ENCODE data around the gene AKT2. TPM values are rescaled to one million over a fixed set of nuclear protein-coding genes. Genes with fewer than 3 reads are reported as not detected.

Gene AKT2
- total and polyA plus RNA-seq, 10 of the 15 experiments (the other 5 are each of a cell fraction or from before 2014, with no cell fraction given) = 1.0 to 185 (median 71.5) TPM

DNA sequence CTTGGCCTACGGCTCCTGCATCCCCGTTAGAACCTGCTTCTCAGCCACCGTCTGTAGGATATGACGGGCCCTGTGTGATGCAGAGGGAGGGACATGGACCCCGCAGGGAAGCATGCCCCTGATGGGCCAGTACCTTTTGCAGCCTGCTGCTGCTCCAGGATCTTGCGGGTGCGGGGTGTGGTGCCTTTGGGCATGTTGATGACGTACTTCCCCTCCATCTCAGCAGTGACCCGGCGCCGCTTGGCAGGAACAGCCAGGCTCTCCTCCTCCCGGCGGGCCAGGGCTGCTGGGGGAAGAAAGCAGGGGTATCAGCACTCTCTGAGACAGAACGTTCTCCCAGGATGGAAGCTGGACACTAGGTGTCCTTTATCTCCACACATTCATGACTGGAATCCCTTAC, 41.1 kb upstream of the AKT2 start:
- Histone ChIP-seq H3K4me2 (ENCODE audit: control insufficient read depth, insufficient read depth) (no peak overlapping the region), H3K27ac (ENCODE audit: control insufficient read depth, insufficient read depth) (no peak overlapping the region), H2AFZ (ENCODE audit: control insufficient read depth, low read depth, low read length) (no peak overlapping the region), H3K79me2 (ENCODE audit: control insufficient read depth, insufficient read depth, low read length) (no peaks in the 10 kb centered on the region), H3K36me3 (ENCODE audit: control insufficient read depth in 2 of 2, insufficient read depth in 2 of 2, low read length in 1 of 2) (peaks cover 31 to 40% of the 10 kb centered on the region in 2 experiments), H3K4me1 (ENCODE audit: control insufficient read depth, insufficient read depth, low read length) (no peaks in the 10 kb centered on the region), H4K20me1 (ENCODE audit: control insufficient read depth, insufficient read depth) (no peaks in the 10 kb centered on the region), H3K9ac (ENCODE audit: control insufficient read depth, insufficient read depth, low read length) (no peak overlapping the region), H3K4me3 (no peak overlapping the region), H3K27me3 (replicated peaks in 1 of 2; ENCODE audit: control insufficient read depth in 2 of 2, insufficient read depth in 2 of 2, low read length in 1 of 2) (no peaks in the 10 kb centered on the region), H3K9me3 (replicated peaks; ENCODE audit: control insufficient read depth, insufficient read depth, low read length) (no peaks in the 10 kb centered on the region)
- TF ChIP-seq, protein P1, sequence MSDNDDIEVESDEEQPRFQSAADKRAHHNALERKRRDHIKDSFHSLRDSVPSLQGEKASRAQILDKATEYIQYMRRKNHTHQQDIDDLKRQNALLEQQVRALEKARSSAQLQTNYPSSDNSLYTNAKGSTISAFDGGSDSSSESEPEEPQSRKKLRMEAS (IDR thresholded peaks at IDR 0.05; ENCODE audit: low read depth, low read length) = no peak
- TF ChIP-seq POU2F2 (IDR thresholded peaks at IDR 0.05; ENCODE audit: borderline replicate concordance, low read depth, low read length) (no peak), MYB (IDR thresholded peaks at IDR 0.05; ENCODE audit: borderline replicate concordance, low read depth, low read length) (no peak)
- 95% methylated on average over 14 of the region's 14 CpGs for WGBS (ENCODE audit: insufficient coverage, insufficient replicate concordance, low lambda C conversion rate, missing lambda C conversion rate)
- ChIA-PET POLR2A (interaction anchor here (0.5 kb wide), 1 partner anchor 290 kb away, joined by 3 read pairs; no protein-coding TSS in a partner anchor), SMC1A (ENCODE audit: uncharacterized antibody, unreplicated experiment) (no interaction called here), RAD21 (ENCODE audit: unreplicated experiment) (no interaction called here), CTCF (no interaction called here)
- DNase-seq (ENCODE audit: low read depth, low spot score) = no peak
- no peak for ATAC-seq
- BruUV-seq (replicated peaks) = no TSS peak
- in situ Hi-C loops (cut with MboI) = no loop called here
- intact Hi-C loops (cut with micrococcal nuclease; ENCODE audit: unreplicated experiment) = no loop called here
- FAIRE-seq = no peak

DNA sequence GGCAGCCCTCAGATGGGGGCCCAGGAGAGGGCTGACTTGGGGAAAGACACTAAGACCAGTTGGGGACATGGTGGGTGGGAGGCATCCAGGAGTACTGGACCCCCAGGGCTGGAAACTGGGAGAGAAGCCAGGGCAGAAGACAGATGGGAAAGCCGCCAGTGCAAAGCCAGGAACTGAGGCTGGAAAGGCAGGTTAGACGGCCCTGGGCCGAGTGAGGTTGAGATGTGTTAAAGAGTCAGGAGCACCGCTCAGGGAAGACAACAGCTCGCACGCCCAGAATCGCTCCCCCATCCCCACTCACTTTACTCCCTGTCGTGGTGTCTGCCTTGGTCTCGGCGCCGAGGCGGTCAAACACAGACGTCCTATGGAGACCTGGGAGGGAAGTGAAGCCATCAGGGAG, 38.6 kb upstream of the AKT2 start:
- no peak overlapping the region for H3K27ac ChIP-seq (ENCODE audit: control insufficient read depth, insufficient read depth)
- RAD21 ChIA-PET (ENCODE audit: unreplicated experiment) = no interaction called here
- no TSS peak for BruUV-seq (replicated peaks)
- no peaks in the 10 kb centered on the region for H3K79me2 ChIP-seq (ENCODE audit: control insufficient read depth, insufficient read depth, low read length)
- FAIRE-seq (no peak), DNase-seq (ENCODE audit: low read depth, low spot score) (no peak), ATAC-seq (no peak)
- CTCF ChIA-PET = interaction anchor here (0.8 kb wide), 1 partner anchor 8 kb away, joined by 3 read pairs; no protein-coding TSS in a partner anchor
- SMC1A ChIA-PET (ENCODE audit: uncharacterized antibody, unreplicated experiment) = no interaction called here
- H3K9ac ChIP-seq (ENCODE audit: control insufficient read depth, insufficient read depth, low read length) = no peak overlapping the region
- WGBS (ENCODE audit: insufficient coverage, insufficient replicate concordance, low lambda C conversion rate, missing lambda C conversion rate) = 96% methylated on average over 7 of the region's 13 CpGs
- no peaks in the 10 kb centered on the region for H3K4me1 ChIP-seq (ENCODE audit: control insufficient read depth, insufficient read depth, low read length)
- no peaks in the 10 kb centered on the region for H3K27me3 ChIP-seq (replicated peaks in 1 of 2; ENCODE audit: control insufficient read depth in 2 of 2, insufficient read depth in 2 of 2, low read length in 1 of 2)
- peaks cover 26 to 34% of the 10 kb centered on the region in 2 experiments; a peak in 3 of 4 replicates for H3K36me3 ChIP-seq (ENCODE audit: control insufficient read depth in 2 of 2, insufficient read depth in 2 of 2, low read length in 1 of 2)
- intact Hi-C loops (cut with micrococcal nuclease; ENCODE audit: unreplicated experiment) = no loop called here
- no peak overlapping the region for H3K4me2 ChIP-seq (ENCODE audit: control insufficient read depth, insufficient read depth)
- H4K20me1 ChIP-seq (ENCODE audit: control insufficient read depth, insufficient read depth) = no peaks in the 10 kb centered on the region
- POLR2A ChIA-PET = no interaction called here
- TF ChIP-seq, protein P2, sequence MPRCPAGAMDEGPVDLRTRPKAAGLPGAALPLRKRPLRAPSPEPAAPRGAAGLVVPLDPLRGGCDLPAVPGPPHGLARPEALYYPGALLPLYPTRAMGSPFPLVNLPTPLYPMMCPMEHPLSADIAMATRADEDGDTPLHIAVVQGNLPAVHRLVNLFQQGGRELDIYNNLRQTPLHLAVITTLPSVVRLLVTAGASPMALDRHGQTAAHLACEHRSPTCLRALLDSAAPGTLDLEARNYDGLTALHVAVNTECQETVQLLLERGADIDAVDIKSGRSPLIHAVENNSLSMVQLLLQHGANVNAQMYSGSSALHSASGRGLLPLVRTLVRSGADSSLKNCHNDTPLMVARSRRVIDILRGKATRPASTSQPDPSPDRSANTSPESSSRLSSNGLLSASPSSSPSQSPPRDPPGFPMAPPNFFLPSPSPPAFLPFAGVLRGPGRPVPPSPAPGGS (IDR thresholded peaks at IDR 0.05; ENCODE audit: borderline replicate concordance, insufficient read depth, low read depth, low read length, poor library complexity, severe bottlenecking) = peak; percentile 41
- TF ChIP-seq, protein P3, sequence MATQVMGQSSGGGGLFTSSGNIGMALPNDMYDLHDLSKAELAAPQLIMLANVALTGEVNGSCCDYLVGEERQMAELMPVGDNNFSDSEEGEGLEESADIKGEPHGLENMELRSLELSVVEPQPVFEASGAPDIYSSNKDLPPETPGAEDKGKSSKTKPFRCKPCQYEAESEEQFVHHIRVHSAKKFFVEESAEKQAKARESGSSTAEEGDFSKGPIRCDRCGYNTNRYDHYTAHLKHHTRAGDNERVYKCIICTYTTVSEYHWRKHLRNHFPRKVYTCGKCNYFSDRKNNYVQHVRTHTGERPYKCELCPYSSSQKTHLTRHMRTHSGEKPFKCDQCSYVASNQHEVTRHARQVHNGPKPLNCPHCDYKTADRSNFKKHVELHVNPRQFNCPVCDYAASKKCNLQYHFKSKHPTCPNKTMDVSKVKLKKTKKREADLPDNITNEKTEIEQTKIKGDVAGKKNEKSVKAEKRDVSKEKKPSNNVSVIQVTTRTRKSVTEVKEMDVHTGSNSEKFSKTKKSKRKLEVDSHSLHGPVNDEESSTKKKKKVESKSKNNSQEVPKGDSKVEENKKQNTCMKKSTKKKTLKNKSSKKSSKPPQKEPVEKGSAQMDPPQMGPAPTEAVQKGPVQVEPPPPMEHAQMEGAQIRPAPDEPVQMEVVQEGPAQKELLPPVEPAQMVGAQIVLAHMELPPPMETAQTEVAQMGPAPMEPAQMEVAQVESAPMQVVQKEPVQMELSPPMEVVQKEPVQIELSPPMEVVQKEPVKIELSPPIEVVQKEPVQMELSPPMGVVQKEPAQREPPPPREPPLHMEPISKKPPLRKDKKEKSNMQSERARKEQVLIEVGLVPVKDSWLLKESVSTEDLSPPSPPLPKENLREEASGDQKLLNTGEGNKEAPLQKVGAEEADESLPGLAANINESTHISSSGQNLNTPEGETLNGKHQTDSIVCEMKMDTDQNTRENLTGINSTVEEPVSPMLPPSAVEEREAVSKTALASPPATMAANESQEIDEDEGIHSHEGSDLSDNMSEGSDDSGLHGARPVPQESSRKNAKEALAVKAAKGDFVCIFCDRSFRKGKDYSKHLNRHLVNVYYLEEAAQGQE (IDR thresholded peaks at IDR 0.05; ENCODE audit: low read depth, low read length) = no peak
- TF ChIP-seq GABPA (IDR thresholded peaks at IDR 0.05; ENCODE audit: low read depth) = no peak
- TF ChIP-seq CBFB (IDR thresholded peaks at IDR 0.05; ENCODE audit: low read depth) = no peak
- TF ChIP-seq, protein P4, sequence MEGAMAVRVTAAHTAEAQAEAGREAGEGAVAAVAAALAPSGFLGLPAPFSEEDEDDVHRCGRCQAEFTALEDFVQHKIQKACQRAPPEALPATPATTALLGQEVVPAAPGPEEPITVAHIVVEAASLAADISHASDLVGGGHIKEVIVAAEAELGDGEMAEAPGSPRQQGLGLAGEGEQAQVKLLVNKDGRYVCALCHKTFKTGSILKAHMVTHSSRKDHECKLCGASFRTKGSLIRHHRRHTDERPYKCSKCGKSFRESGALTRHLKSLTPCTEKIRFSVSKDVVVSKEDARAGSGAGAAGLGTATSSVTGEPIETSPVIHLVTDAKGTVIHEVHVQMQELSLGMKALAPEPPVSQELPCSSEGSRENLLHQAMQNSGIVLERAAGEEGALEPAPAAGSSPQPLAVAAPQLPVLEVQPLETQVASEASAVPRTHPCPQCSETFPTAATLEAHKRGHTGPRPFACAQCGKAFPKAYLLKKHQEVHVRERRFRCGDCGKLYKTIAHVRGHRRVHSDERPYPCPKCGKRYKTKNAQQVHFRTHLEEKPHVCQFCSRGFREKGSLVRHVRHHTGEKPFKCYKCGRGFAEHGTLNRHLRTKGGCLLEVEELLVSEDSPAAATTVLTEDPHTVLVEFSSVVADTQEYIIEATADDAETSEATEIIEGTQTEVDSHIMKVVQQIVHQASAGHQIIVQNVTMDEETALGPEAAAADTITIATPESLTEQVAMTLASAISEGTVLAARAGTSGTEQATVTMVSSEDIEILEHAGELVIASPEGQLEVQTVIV (IDR thresholded peaks at IDR 0.05; ENCODE audit: borderline replicate concordance, partially characterized antibody) = no peak
- TF ChIP-seq POLR2AphosphoS2 (IDR thresholded peaks at IDR 0.05; ENCODE audit: low read depth, low read length) = no peak
- no peak for TF ChIP-seq CHD4 (IDR thresholded peaks at IDR 0.05)
- H3K4me3 ChIP-seq = no peak overlapping the region
- H3K9me3 ChIP-seq (replicated peaks; ENCODE audit: control insufficient read depth, insufficient read depth, low read length) = no peaks in the 10 kb centered on the region
- H2AFZ ChIP-seq (ENCODE audit: control insufficient read depth, low read depth, low read length) = no peak overlapping the region
- in situ Hi-C loops (cut with MboI) = no loop called here

Measured in GM12878 (cell line).